Stimulated activated CD8-positive, alpha-beta memory T cell treated with anti-CD3 and anti-CD28 coated beads, Interleukin-2, amount 100 ng/mL, for 48 hours (primary cell): Measurements from ENCODE around the gene TBC1D12.
"Not testable (repeated sequence)": the region's sequence is repeated elsewhere in the genome, so short reads cannot be mapped to it uniquely, and the experiment has no call there.

Experiments used
- DNase-seq, 2 donors: peaks; one replicate each; pipeline ENCODE4 v3.0.0-alpha.2; 2020; ENCODE audit warnings: low read depth in 2 of 2

Gene TBC1D12

DNA sequence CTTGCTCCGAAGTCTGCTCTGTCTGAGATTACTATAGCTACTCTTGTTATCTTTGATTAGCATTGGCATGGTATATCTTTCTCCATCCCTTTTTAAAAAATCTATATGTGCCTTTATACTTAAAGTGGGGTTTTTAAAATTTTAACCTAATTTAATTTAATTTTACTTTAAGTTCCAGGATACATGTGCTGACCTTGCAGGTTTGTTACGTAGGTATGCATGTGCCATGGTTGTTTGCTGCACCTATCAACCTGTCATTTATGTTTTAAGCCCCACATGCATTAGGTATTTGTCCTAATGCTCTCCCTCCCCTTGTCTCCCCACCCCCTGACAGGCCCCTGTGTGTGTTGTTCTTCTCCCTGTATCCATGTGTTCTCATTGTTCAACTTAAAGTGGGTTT, 54.6 kb downstream of the TBC1D12 start:
- no peak for DNase-seq

DNA sequence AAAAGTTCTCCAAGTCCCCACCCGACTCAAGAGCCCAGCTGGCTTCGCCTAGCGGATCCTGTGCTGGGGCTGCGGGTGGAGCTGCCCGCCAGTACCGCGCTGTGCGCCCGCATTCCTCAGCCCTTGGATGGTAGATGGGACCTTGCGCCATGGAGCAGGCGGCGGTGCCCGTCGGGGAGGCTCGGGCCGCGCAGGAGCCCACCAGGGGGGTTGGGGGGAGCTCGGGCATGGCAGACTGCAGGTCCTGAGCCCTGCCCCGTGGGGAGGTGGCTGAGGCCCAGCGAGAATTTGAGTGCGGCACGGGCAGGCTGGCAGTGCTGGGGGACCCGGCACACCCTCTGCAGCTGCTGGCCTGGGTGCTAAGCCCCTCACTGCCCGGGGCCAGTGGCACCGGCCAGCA, 57.0 kb downstream of the TBC1D12 start:
- no peak for DNase-seq

DNA sequence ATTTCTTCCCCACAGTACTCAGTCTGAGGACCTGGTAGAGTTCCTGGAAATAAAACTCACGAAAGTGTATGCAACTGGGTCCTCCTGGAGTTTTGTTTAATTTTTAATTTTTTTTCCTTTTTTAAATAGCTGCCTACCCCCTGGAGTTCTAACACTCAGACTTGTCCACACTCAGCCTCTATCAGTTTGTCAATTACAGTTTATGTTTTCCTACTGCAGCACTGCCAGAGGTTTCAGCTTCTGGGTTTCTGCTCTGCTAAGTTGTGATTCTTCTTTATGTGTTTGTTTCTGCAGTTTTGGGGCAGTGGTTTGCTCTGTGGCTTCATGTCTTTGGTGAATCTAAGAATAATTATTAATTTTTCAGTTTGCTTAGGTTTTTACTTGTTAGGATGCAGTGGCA, 59.2 kb downstream of the TBC1D12 start:
- DNase-seq = no peak

DNA sequence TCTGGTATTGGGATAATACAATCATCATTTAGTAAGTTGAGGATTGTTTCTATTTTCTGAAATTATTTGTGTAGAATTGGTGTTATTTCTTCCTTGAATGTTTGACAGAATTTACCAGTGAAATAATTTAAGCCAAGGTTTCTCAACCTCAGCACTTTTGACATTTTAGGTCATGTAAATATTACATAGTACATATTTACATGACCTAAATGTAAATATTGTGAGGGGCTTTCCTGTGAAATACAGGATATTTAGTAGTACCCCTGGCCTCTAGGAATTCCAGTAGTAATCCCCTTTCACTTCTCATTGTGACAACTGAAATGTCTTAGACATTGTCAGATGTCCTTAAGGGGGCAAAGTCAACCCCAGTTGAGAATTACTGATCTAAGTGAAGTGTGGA, 59.8 kb downstream of the TBC1D12 start:
- no peak for DNase-seq

DNA sequence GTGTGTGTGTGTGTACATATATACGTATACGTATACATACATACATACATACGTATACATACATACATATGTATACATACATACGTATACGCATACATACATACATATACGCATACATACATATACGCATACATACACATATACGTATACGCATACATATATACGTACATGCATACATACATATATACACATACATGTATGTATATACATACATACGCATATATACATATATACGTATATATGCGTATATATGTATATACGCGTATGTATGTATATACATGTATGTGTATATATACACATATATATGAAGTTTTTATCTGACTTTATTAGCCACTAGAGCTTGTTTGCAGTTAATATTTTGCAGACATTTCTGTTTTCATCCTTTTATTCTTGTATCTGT, 63.3 kb downstream of the TBC1D12 start:
- no peak for DNase-seq

DNA sequence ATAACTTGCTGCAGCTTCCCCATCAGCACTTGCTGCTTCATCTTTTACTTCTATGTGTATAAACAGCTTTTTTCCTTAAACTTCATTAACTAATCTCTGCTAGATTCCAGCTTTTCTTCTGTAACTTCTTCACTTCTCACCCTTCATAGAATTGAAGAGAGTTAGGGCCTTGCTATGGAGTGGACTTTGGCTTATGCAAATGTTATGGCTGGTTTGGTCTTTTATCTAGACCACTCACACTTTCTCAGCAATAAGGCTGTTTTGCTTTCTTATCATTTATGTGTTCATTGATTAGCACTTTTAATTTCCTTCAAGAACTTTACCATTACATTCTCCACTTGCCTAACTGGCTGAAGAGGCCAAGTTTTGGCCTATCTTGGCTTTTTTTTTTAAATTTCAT, 79.1 kb downstream of the TBC1D12 start:
- DNase-seq = no peak

DNA sequence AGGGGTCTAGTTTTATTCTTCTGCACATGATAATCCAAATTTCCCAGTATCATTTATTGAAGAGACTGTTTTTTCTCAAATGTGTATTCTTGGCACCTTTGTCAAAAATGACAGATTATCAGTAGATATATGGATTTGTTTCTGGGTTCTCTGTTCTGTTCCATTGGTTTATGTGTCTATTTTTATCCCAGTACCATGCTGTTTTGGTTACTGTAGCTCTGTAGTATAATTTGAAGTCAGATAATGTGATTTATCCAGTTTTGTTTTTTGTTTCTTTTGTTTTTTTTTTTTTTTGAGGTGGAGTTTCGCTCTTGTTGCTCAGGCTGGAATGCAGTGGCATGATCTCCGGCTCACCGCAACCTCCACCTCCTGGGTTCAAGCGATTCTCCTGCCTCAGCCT, 81.6 kb downstream of the TBC1D12 start:
- no peak for DNase-seq

DNA sequence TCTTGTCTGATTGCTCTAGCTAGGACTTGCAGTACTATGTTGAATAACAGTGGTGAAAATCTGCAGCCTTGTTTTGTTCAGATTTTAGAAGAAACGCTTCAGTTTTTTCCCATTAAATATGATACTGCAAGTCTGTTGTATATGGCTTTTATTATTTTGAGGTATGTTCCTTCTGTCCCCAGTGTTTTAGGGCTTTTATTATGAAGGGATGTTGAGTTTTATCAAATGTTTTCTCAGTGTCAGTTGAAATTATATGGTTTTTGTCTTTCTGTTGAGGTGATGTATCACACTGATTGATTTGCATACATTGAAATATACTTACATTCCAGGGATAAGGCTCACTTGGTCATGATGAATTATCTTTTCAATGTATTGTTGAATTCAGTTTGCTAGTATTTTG, 82.8 kb downstream of the TBC1D12 start:
- DNase-seq = no peak

DNA sequence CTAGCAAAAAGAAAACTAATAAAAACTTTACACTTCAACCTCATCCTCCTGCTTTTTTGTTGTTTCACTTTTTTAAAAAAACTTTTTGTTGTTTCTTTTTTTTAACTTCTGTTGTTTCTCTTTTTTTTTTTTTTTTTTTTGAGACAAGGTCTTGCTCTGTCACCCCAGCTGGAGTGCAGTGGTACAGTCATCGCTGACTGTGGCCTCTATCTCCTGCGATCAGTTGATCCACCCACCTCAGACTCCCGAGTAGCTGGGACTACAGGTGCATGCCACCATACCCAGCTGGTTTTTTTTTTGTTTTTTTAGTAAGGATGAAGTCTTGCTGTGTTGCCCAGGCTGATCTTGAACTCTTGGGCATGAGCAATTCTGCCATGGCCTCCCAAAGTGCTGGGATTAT, 85.2 kb downstream of the TBC1D12 start:
- DNase-seq = no peak

DNA sequence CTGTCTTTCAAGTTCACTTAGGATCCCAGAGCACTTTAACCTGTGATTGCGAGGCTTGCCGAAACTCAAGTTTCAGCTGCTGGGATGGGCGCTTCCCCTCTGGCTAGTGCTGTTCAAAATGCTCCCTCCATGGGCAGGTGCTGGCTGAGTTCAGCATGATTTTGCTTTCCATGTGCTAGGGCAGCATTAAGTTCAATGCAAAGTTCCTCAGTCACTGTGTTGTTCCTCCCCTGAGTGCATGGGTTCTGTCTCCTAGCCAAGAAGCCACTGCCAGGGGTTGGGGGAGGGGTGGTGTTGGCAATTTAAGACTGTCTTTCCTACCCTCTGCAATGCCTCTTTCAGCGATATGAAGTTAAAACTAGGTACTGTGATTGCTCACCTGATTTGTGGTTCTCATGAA, 86.8 kb downstream of the TBC1D12 start:
- DNase-seq = no peak

DNA sequence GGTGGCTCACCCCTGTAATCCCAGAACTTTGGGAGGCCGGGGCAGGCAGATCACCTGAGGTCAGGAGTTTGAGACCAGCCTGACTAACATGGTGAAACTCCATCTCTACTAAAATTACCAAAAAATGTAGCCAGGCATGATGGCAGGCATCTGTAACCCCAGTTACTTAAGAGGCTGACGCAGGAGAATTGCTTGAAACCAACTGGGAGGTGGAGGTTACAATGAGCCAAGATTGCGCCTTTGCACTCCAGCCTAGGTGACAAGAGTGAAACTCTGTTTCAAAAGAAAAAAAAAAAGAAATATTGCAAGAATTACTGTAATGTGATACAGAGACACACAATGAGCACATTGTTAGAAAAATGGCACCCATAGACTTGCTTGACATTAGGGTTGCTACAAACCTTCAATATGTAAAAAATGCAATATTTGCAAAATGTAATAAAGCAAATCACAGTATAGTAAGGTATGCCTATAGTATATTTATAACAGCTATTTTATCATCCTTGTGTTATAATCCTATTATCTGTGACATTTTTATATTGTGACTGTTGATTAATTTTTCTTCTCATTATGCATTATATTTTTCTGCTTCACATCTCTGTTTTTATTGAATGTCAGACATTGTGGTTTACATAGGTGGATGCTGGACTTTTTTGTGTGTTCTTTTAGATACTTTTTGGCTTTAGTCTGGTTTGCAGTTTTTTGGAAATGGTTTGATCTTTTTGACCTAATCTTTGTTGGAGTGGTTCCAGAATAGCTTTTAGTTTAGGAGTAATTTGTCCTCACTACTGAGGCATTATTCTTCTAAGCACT, 87.8 kb downstream of the TBC1D12 start:
- no peak for DNase-seq

DNA sequence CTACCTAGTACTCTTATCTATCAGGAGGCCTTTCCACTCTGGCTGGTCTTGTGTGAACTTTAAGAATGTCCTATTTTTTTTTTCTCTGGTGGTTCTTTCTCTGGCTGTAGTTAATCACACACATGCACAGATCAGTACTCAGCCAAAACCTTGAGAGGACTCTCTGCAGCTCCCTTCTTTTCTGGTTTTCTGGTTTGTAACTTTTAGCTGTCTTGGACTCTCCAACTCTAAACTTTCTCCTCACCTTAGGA, 88.4 kb downstream of the TBC1D12 start:
- no peak for DNase-seq

DNA sequence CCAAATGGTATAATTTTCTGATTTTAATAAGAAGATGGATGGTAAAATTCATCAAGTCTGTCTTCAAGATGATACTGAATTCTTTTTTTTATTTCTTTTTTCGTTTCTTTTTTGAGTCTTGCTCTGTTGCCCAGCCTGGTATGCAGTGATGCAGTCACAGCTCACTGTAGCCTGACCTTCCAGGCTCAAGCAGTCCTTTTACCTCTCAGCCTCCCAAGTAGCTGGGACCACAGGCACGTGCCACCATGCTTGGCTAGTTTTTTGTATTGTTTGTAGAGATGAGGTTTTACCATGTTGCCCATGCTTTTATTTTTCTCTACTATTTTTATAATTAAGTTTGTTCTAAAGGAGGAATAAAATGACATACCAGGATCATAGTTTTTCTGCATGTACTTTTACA, 91.1 kb downstream of the TBC1D12 start:
- DNase-seq = no peak

DNA sequence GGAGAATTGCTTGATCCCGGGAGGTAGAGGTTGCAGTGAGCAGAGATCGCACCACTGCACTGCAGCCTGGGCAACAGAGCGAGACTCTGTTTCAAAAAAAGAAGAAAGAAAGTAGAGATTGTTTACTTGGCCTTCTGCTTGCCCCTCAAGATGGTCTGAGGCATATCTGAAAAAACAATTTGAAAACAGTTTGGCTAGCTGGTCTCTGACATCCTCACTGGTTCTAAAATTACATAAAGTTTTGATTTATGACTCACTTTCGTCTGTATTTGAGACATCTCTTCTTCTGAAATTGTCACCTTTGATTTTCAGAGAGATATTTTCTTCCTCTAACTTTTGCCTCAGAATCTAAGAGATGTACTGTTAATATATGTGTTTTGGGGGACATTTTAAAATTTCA, 93.7 kb downstream of the TBC1D12 start:
- DNase-seq = no peak

DNA sequence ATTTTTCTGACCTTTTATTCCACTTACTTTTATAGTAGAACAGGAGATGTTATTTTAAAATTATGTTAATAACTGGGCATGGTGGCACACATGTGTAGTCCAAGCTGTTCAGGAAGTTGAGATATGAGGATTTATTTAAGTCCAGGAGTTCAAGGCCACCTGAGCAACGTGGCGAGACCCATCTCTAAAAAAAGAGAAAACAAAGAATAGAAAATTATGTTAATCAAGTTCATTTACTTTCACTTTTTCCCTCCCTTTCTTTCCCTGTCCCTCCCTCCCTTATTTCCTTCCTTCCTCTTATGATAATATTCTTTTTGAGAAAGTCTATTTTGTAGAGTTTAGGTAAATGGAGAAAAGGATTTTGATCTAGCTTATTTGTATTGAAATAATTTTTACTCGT, 94.3 kb downstream of the TBC1D12 start:
- no peak for DNase-seq

DNA sequence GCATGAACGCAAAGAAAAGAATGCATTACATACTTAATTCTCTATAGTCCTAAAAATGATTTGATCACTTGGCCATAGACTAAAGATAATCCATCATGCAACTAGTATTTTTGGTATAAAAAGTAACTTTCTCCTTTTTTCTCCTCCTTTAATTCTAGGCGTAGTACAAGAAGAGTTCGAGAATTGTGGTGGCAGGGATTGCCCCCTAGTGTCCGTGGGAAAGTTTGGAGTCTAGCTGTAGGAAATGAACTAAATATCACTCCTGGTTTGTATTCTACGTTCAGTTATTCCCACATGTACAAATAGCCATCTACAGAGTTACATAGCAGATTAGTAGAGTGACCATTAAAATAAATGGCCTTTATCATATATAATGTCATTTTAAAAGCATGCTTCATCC, 97.7 kb downstream of the TBC1D12 start:
- no peak for DNase-seq

DNA sequence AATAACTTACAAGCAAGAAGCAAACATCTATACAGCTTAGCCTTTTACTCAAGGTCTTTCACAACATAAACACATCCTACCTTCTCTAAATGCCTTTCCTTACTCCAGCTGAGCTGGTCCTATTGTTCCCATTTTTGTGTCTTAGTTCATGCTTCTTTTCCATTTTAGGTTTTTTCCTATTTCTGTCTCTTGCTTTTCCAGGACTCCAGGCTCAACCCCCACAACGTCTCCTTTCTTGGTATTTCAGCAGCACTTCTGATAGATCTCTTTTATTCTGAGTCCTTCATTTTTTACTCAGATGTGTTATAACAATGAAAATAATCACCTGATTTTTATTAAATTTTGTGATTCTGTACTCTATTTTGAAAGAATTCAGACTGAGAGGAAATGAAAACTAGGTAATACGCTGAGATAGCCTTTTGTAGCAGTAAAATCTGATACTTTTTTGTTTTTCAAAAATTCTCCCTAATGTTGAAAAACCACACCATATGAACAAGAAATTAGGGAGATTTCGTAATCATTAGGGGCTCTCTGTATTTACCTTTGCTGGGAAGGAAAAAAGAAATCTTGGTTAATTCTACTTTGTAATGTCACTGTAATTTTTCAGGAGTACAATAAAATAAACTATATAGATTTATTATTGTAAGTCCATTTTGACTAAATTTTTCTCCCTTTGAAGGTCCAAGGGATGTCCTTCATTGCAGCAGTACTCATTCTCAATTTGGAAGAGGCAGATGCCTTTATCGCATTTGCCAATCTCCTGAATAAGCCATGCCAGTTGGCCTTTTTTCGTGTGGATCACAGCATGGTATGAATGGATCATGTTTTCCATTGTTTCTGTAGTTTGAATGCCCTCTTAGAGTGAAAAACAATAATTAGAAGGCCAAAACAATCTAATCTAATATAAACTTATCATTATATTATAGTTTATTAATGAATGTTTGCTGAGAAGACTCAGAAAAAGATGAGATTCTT, 119.2 kb downstream of the TBC1D12 start:
- DNase-seq = no peak

DNA sequence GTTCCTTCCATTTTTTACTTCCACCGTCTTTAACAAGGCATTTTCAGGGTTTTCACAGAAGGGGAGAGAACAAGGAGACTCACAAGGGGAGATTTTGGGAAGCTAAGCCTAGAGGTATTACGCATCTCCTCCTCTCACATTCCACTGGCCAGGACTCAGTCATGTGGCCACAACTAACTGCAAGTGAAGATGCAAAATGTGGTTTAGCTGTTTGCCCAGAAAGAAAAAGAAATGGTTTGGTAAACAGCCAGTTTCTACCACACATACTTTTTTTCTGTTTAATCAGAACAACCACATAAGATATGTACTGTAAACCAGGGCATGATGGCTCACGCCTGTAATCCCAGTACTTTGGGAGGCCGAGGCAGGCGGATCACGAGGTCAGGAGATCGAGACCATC, 121.8 kb downstream of the TBC1D12 start:
- DNase-seq = no peak

DNA sequence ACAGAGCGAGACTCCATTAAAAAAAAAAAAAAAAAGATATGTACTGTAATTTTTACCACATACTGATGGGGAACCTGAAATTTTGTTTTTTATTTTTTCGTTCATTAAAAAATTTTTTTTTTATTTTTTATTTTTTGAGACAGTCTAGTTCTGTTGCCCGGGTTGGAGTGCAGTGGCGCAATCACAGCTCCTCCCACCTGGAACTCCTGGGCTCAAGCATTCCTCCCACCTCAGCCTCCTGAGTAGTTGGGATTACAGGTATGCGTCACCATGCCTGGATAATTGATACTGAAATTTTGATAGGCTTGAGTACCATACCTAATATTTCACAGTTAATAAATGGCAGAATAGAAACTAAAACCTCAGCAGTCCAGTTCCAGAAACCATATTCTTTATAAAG, 122.4 kb downstream of the TBC1D12 start:
- DNase-seq = no peak

DNA sequence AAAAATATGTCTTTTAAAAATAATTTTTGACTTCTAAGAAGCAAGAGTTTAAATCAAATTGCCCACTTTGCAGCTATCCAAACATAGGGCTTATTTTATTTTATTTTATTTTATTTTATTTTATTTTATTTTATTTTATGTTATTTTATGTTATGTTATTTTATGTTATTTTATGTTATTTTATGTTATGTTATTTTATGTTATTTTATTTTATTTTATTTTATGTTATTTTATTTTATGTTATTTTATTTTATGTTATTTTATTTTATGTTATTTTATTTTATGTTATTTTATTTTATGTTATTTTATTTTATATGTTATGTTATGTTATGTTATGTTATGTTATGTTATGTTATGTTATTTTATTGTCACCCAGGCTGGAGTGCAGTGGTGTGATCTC, 129.2 kb downstream of the TBC1D12 start:
- not testable (repeated sequence) for DNase-seq

DNA sequence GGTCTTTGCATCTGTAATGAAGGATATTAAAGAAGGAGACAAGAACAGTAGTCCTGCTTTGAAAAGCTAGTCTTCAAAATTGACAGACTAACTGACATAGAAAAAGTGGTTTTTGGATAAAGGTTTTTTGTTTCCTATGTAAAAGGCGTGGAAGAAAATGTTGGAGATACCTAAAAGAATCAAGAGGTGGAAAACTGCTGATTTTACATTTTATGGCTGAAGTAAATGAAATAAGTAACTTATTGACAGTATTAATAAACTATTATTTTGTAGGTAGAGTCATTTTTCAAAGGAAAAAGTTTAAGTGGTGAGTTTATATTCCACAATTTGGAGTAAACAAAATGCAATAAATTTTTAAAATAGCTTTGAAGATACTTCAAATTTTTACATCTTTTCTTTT, 130.7 kb downstream of the TBC1D12 start:
- no peak for DNase-seq

DNA sequence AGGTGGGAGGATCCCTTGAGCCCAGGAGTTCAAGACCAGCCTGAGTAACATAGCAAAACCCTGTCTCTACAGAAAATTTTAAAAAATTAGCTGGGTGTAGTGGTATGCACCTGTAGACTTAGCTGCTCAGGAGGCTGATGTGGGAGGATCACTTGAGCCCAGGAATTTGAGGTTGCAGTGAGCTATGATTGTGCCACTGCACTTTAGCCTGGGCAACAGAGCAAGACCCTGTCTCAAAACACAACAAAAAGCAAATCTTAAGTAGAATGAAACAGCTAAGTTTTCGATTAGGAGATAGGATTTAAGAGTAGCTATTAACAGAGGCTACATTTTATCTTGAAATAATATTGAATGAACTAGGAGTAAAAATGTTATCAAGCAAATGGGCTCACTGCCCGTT, 139.9 kb downstream of the TBC1D12 start:
- not testable (repeated sequence) for DNase-seq

DNA sequence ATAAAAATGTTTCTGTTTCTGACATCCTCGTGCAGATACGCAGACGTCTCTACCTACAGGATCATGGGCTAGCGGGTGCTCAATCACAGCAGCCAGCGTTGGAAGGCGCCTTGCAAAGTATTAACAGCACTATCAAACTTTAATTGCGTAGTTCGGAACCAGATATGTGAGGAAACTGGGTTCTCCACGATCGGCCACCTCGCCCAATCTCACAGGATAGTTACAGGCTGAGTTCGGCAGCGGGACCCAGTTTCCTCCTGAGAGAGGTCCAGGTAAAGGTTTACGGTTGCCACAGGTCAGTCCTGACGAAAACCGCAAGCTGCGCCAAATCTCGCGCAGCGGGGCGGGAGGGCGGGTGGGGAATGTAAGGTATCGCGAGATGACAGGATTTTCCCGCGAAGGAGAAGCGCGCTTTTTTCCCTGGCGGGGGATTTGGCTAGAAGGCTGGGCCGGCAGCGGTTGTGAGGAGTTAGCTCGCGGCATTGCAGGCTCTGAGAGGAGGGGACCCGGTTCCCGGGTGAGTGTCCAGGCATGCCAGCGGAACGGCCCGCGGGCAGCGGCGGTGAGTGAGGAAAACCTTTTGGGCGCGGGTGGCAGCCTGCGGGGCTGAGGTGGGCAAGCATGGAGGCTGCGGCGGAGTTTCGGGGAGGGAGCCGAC, 143.2 kb downstream of the TBC1D12 start, which contains the start of gene HELLS:
Gene HELLS, plus strand, starts transcription at position 398 of the 658 bp plus-strand sequence. Its CDS starts 134 bp downstream, at position 532.
- peak; percentile 63 to 67 for DNase-seq
